HepG2 (cell line): ENCODE results near the gene UBXN1. TPM values are rescaled to one million over a fixed set of nuclear protein-coding genes. Genes with fewer than 3 reads are reported as not detected.

Experiments
- CBFB ChIP-seq: sonication (generic); formaldehyde crosslinking; IDR thresholded peaks from 2 replicates; pipeline ENCODE4 v1.4.0; 2020; ENCODE audit warnings: missing genetic modification reagents
- DPF2 ChIP-seq: sonication (generic); formaldehyde crosslinking; IDR thresholded peaks from 2 replicates; pipeline ENCODE4 v1.4.0; 2020; ENCODE audit warnings: mild to moderate bottlenecking, low read depth, missing genetic modification reagents, borderline replicate concordance
- ELF4 ChIP-seq: sonication (generic); formaldehyde crosslinking; IDR thresholded peaks from 2 replicates; pipeline ENCODE4 v1.5.0; 2020; ENCODE audit warnings: missing genetic modification reagents, mild to moderate bottlenecking, moderate library complexity, borderline replicate concordance
- HIVEP1 ChIP-seq: sonication (generic); formaldehyde crosslinking; IDR thresholded peaks from 2 replicates; pipeline ENCODE4 v1.4.0; 2020; ENCODE audit warnings: mild to moderate bottlenecking, missing genetic modification reagents
- JARID2 ChIP-seq: sonication (generic); formaldehyde crosslinking; IDR thresholded peaks from 2 replicates; pipeline ENCODE4 v1.8.1; 2023; ENCODE audit warnings: missing genetic modification reagents, inconsistent platforms; ENCODE audit not compliant: insufficient replicate concordance
- MEIS1 ChIP-seq: sonication (generic); formaldehyde crosslinking; IDR thresholded peaks from 2 replicates; pipeline ENCODE4 v1.9.0; 2021; ENCODE audit warnings: mild to moderate bottlenecking, missing genetic modification reagents, moderate library complexity, borderline replicate concordance
- NCOA1 ChIP-seq: sonication (generic); formaldehyde crosslinking; IDR thresholded peaks from 2 replicates; pipeline ENCODE4 v1.9.0; 2021; ENCODE audit warnings: missing genetic modification reagents
- SMARCE1 ChIP-seq: fragments of 450-650 bp; IDR thresholded peaks from 2 replicates; pipeline ENCODE4 v1.6.1; 2017; ENCODE audit warnings: borderline replicate concordance
- TBX2 ChIP-seq: sonication (generic); formaldehyde crosslinking; IDR thresholded peaks from 2 replicates; pipeline ENCODE4 v1.5.0; 2020; ENCODE audit warnings: missing genetic modification reagents, mild to moderate bottlenecking, borderline replicate concordance
- ZFP37 ChIP-seq: sonication (generic); formaldehyde crosslinking; IDR thresholded peaks from 2 replicates; pipeline ENCODE4 v1.4.0; 2020; ENCODE audit warnings: missing genetic modification reagents, borderline replicate concordance
- ZNF20 ChIP-seq: sonication (generic); formaldehyde crosslinking; IDR thresholded peaks from 2 replicates; pipeline ENCODE4 v1.4.0; 2020; ENCODE audit warnings: mild to moderate bottlenecking, moderate library complexity, missing genetic modification reagents
- ZNF256 ChIP-seq: sonication (generic); formaldehyde crosslinking; conservative IDR thresholded peaks from 2 replicates; pipeline ENCODE4 v1.4.0; 2020; ENCODE audit warnings: missing genetic modification reagents
- ZNF451 ChIP-seq: sonication (generic); formaldehyde crosslinking; IDR thresholded peaks from 2 replicates; pipeline ENCODE4 v1.5.0; 2020; ENCODE audit warnings: mild to moderate bottlenecking, missing genetic modification reagents
- ZNF530 ChIP-seq: sonication (generic); formaldehyde crosslinking; IDR thresholded peaks from 2 replicates; pipeline ENCODE4 v1.5.0; 2020; ENCODE audit warnings: low read depth, mild to moderate bottlenecking, missing genetic modification reagents
- ZNF562 ChIP-seq: sonication (generic); formaldehyde crosslinking; IDR thresholded peaks from 2 replicates; pipeline ENCODE4 v1.8.0; 2022; ENCODE audit warnings: missing genetic modification reagents, borderline replicate concordance
- ZNF605 ChIP-seq: sonication (generic); formaldehyde crosslinking; IDR thresholded peaks from 2 replicates; pipeline ENCODE4 v1.8.0; 2022; ENCODE audit warnings: mild to moderate bottlenecking, missing genetic modification reagents
- ZNF672 ChIP-seq: sonication (generic); formaldehyde crosslinking; IDR thresholded peaks from 2 replicates; pipeline ENCODE4 v1.8.1; 2022; ENCODE audit warnings: missing genetic modification reagents
- ZNF7 ChIP-seq: IDR thresholded peaks from 2 replicates; pipeline ENCODE4 v1.6.1; 2016; ENCODE audit warnings: missing biosample characterization, missing genetic modification reagents
- ZNF773 ChIP-seq: sonication (generic); formaldehyde crosslinking; IDR thresholded peaks from 2 replicates; pipeline ENCODE4 v1.4.0; 2020; ENCODE audit warnings: missing genetic modification reagents, borderline replicate concordance
- polyA plus RNA-seq, 8 experiments: library from polyadenylated mRNA; depleted of rRNA in 3 of 8; stranded (reverse) in 7 of 8; unstranded in 1 of 8; fragments of >200 nt; fragmentation: Illumina TruSeq in 4 of 8; extraction: Trizol in 4 of 8; gene quantifications; 2 replicates each; pipeline versions ENCODE4 v1.2.1 to v1.2.3, GENCODE V29; 2011 to 2016; ENCODE audit warnings: low read depth in 4 of 8, missing spikeins in 1 of 8, mixed read lengths in 1 of 8; ENCODE audit not compliant: insufficient read depth in 1 of 8
- total RNA-seq, 5 experiments: library from RNA; depleted of rRNA; stranded (reverse); fragments of >200 nt; fragmentation: Illumina TruSeq; extraction: Trizol; gene quantifications; 2 replicates each; pipeline ENCODE4 v1.2.3, GENCODE V29; 2016; ENCODE audit warnings: low read depth in 1 of 5
- TF ChIP-seq, protein P1 (sequence below): sonication (generic); formaldehyde crosslinking; IDR thresholded peaks from 2 replicates; pipeline ENCODE4 v1.4.0; 2020; ENCODE audit warnings: missing genetic modification reagents
- TF ChIP-seq, protein P2 (sequence below): sonication (generic); formaldehyde crosslinking; IDR thresholded peaks from 2 replicates; pipeline ENCODE4 v1.9.0; 2022; ENCODE audit warnings: missing genetic modification reagents, mild to moderate bottlenecking, borderline replicate concordance
- TF ChIP-seq, protein P3 (sequence below): sonication (generic); formaldehyde crosslinking; IDR thresholded peaks from 2 replicates; pipeline ENCODE4 v1.5.0; 2020; ENCODE audit warnings: mild to moderate bottlenecking, missing genetic modification reagents

Gene UBXN1
- total and polyA plus RNA-seq, 2 of the 13 experiments (the other 11 are each of a cell fraction or from before 2014, with no cell fraction given): 47.5 to 52.4 TPM

DNA sequence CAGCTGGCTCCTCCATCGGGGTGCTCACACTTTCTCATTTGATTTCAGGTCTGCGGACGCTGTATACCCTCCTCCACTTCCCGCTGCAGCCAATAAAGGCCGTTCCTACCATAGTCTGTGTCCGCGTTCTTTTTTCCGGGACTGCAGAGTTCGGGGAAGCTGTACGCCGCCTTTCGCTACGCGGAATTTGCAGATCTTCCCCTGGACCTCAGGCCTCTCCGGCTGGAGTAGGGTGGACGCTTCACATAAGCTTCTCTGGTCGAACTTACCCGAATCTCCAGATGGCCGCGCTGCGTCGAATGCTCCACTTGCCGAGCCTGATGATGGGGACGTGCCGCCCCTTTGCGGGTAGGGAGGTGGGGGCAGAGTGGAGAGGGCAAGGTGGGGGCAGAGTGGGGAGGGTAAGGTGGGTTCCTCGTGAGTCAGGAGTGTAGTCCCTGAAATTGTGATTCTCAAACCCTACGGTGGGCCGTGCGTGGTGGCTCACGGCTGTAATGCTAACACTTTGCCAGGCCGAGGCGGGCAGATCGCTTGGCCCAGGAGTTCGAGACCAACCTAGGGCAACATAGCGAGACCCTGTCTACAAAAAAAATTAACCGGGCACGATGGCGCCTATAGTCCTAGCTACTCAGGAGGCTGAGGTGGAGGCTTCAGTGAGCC is 13.1 kb downstream of the UBXN1 start (continued):
- TF ChIP-seq, protein P1, sequence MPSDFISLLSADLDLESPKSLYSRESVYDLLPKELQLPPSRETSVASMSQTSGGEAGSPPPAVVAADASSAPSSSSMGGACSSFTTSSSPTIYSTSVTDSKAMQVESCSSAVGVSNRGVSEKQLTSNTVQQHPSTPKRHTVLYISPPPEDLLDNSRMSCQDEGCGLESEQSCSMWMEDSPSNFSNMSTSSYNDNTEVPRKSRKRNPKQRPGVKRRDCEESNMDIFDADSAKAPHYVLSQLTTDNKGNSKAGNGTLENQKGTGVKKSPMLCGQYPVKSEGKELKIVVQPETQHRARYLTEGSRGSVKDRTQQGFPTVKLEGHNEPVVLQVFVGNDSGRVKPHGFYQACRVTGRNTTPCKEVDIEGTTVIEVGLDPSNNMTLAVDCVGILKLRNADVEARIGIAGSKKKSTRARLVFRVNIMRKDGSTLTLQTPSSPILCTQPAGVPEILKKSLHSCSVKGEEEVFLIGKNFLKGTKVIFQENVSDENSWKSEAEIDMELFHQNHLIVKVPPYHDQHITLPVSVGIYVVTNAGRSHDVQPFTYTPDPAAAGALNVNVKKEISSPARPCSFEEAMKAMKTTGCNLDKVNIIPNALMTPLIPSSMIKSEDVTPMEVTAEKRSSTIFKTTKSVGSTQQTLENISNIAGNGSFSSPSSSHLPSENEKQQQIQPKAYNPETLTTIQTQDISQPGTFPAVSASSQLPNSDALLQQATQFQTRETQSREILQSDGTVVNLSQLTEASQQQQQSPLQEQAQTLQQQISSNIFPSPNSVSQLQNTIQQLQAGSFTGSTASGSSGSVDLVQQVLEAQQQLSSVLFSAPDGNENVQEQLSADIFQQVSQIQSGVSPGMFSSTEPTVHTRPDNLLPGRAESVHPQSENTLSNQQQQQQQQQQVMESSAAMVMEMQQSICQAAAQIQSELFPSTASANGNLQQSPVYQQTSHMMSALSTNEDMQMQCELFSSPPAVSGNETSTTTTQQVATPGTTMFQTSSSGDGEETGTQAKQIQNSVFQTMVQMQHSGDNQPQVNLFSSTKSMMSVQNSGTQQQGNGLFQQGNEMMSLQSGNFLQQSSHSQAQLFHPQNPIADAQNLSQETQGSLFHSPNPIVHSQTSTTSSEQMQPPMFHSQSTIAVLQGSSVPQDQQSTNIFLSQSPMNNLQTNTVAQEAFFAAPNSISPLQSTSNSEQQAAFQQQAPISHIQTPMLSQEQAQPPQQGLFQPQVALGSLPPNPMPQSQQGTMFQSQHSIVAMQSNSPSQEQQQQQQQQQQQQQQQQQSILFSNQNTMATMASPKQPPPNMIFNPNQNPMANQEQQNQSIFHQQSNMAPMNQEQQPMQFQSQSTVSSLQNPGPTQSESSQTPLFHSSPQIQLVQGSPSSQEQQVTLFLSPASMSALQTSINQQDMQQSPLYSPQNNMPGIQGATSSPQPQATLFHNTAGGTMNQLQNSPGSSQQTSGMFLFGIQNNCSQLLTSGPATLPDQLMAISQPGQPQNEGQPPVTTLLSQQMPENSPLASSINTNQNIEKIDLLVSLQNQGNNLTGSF (CRISPR knock-in tag): no peak
- TF ChIP-seq HIVEP1 (CRISPR knock-in tag): no peak
- TF ChIP-seq ZNF20 (CRISPR knock-in tag): no peak
- no peak for TF ChIP-seq CBFB (CRISPR knock-in tag)
- no peak for TF ChIP-seq ZFP37 (CRISPR knock-in tag)
- TF ChIP-seq MEIS1 (CRISPR knock-in tag): peak; percentile 35; the same call in 1 of the 2 replicates
- TF ChIP-seq, protein P2, sequence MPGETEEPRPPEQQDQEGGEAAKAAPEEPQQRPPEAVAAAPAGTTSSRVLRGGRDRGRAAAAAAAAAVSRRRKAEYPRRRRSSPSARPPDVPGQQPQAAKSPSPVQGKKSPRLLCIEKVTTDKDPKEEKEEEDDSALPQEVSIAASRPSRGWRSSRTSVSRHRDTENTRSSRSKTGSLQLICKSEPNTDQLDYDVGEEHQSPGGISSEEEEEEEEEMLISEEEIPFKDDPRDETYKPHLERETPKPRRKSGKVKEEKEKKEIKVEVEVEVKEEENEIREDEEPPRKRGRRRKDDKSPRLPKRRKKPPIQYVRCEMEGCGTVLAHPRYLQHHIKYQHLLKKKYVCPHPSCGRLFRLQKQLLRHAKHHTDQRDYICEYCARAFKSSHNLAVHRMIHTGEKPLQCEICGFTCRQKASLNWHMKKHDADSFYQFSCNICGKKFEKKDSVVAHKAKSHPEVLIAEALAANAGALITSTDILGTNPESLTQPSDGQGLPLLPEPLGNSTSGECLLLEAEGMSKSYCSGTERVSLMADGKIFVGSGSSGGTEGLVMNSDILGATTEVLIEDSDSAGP: no peak; the same call in 1 of the 2 replicates
- TF ChIP-seq ZNF672 (CRISPR knock-in tag): no peak
- TF ChIP-seq, protein P3, sequence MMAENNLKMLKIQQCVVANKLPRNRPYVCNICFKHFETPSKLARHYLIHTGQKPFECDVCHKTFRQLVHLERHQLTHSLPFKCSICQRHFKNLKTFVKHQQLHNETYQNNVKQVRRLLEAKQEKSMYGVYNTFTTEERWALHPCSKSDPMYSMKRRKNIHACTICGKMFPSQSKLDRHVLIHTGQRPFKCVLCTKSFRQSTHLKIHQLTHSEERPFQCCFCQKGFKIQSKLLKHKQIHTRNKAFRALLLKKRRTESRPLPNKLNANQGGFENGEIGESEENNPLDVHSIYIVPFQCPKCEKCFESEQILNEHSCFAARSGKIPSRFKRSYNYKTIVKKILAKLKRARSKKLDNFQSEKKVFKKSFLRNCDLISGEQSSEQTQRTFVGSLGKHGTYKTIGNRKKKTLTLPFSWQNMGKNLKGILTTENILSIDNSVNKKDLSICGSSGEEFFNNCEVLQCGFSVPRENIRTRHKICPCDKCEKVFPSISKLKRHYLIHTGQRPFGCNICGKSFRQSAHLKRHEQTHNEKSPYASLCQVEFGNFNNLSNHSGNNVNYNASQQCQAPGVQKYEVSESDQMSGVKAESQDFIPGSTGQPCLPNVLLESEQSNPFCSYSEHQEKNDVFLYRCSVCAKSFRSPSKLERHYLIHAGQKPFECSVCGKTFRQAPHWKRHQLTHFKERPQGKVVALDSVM: no peak
- TF ChIP-seq TBX2 (CRISPR knock-in tag): no peak
- no peak for TF ChIP-seq SMARCE1
- TF ChIP-seq ZNF530 (CRISPR knock-in tag): no peak
- TF ChIP-seq ELF4 (CRISPR knock-in tag): no peak
- no peak for TF ChIP-seq DPF2 (CRISPR knock-in tag)
- no peak for TF ChIP-seq ZNF773 (CRISPR knock-in tag)
- TF ChIP-seq JARID2 (CRISPR knock-in tag): no peak
- no peak for TF ChIP-seq ZNF7 (CRISPR knock-in tag)
- TF ChIP-seq NCOA1 (CRISPR knock-in tag): peak; percentile 42; the same call in 1 of the 2 replicates
- no peak for TF ChIP-seq ZNF562 (CRISPR knock-in tag)
- TF ChIP-seq ZNF451 (CRISPR knock-in tag): no peak
- TF ChIP-seq ZNF605: no peak
- TF ChIP-seq ZNF256 (CRISPR knock-in tag): no peak
